NCI-H2171 (cell line): ENCODE measurements around the gene HOXA13.

Experiments used
- DNase-seq: peaks from one replicate; lab custom pipeline; 2025; lab: John Stamatoyannopoulos, UW

The HOXA13 gene

GRCh38 chr7:27159266-27160144, 40.4 kb downstream of the HOXA13 start:
- no peak for DNase-seq

- DNase-seq: no peak
Measured at GRCh38 chr7:27158436-27159265, 41.2 kb downstream of the HOXA13 start.

- no peak for DNase-seq
Measured at GRCh38 chr7:27157702-27158431, 42.0 kb downstream of the HOXA13 start.

- no peak for DNase-seq
Measured at GRCh38 chr7:27156916-27157701, 42.8 kb downstream of the HOXA13 start.

- DNase-seq: peak; percentile 83
Measured at GRCh38 chr7:27156508-27156898, 43.4 kb downstream of the HOXA13 start, which contains the start of gene HOXA7. Gene HOXA7, minus strand, starts transcription at chr7:27156675. Its CDS starts 130 bp downstream, at chr7:27156545.

- DNase-seq: peak; percentile 44
Measured at GRCh38 chr7:27155816-27156507, 43.9 kb downstream of the HOXA13 start.

- no peak for DNase-seq
Measured at GRCh38 chr7:27154901-27155815, 44.7 kb downstream of the HOXA13 start.

GRCh38 chr7:27154369-27154768, 45.5 kb downstream of the HOXA13 start:
- DNase-seq: no peak

- DNase-seq: no peak
Measured at GRCh38 chr7:27153526-27153925, 46.4 kb downstream of the HOXA13 start.

GRCh38 chr7:27152816-27153442, 47.0 kb downstream of the HOXA13 start:
- no peak for DNase-seq

GRCh38 chr7:27151931-27152815, 47.7 kb downstream of the HOXA13 start, which contains the start of gene HOXA3:
Gene HOXA3, minus strand, starts transcription at chr7:27152583. Its CDS starts 41,943 bp downstream, at chr7:27110640.
- DNase-seq: no peak

- DNase-seq: peak; percentile 16
Measured at GRCh38 chr7:27151341-27151930, 48.5 kb downstream of the HOXA13 start.

- peak; percentile 55 for DNase-seq
Measured at GRCh38 chr7:27150568-27151340, 49.1 kb downstream of the HOXA13 start.

- DNase-seq: no peak
Measured at GRCh38 chr7:27149842-27150567, 49.9 kb downstream of the HOXA13 start.

GRCh38 chr7:27148756-27149641, 50.9 kb downstream of the HOXA13 start:
- DNase-seq: no peak
